H9 (cell line): ENCODE data around the gene HUS1. TPM values are rescaled to one million over a fixed set of nuclear protein-coding genes. Genes with fewer than 3 reads are reported as not detected.

Experiments
- DNase-seq: peaks from one replicate; pipeline ENCODE4 v3.0.0-alpha.2; 2017
- H2AFZ ChIP-seq: one replicate; pipeline ENCODE4 v1.6.1; 2013; ENCODE audit warnings: mild to moderate bottlenecking, low read length, control low read depth, moderate library complexity
- H2AK5ac ChIP-seq: 2 replicates; pipeline ENCODE4 v1.6.1; 2013; ENCODE audit warnings: low read length, control low read depth, mixed read lengths; ENCODE audit not compliant: insufficient read length
- H2BK120ac ChIP-seq: one replicate; pipeline ENCODE4 v1.6.1; 2013; ENCODE audit warnings: low read depth, mild to moderate bottlenecking, low read length, control low read depth, inconsistent platforms; ENCODE audit not compliant: poor library complexity, severe bottlenecking
- H2BK12ac ChIP-seq: 2 replicates; pipeline ENCODE4 v1.6.1; 2013; ENCODE audit warnings: low read length, control low read depth, mixed read lengths, low read depth; ENCODE audit not compliant: insufficient read length
- H2BK15ac ChIP-seq: 2 replicates; pipeline ENCODE4 v1.6.1; 2013; ENCODE audit warnings: low read depth, low read length, control low read depth
- H2BK20ac ChIP-seq: one replicate; pipeline ENCODE4 v1.6.1; 2013; ENCODE audit warnings: low read depth, mild to moderate bottlenecking, low read length, control low read depth, inconsistent platforms; ENCODE audit not compliant: poor library complexity, severe bottlenecking
- H2BK5ac ChIP-seq: 2 replicates; pipeline ENCODE4 v1.6.1; 2013; ENCODE audit warnings: low read length, control low read depth, mixed read lengths; ENCODE audit not compliant: insufficient read length
- H3K14ac ChIP-seq: 2 replicates; pipeline ENCODE4 v1.6.1; 2013; ENCODE audit warnings: low read length, control low read depth; ENCODE audit not compliant: insufficient read depth
- H3K18ac ChIP-seq: 2 replicates; pipeline ENCODE4 v1.6.1; 2013; ENCODE audit warnings: low read depth, mild to moderate bottlenecking, mixed read lengths, low read length, control low read depth; ENCODE audit not compliant: insufficient read length
- H3K23ac ChIP-seq: 2 replicates; pipeline ENCODE4 v1.6.1; 2013; ENCODE audit warnings: low read length, control low read depth, mixed read lengths, low read depth; ENCODE audit not compliant: insufficient read length
- H3K23me2 ChIP-seq: 2 replicates; pipeline ENCODE4 v1.6.1; 2013; ENCODE audit warnings: low read depth, mild to moderate bottlenecking, mixed read lengths, low read length, control low read depth; ENCODE audit not compliant: insufficient read length, poor library complexity, severe bottlenecking
- H3K27ac ChIP-seq: 2 replicates; pipeline ENCODE4 v1.5.1; 2013; ENCODE audit warnings: low read length, control low read depth, mixed read lengths, low read depth; ENCODE audit not compliant: insufficient read length
- H3K27me3 ChIP-seq: 2 replicates; pipeline ENCODE4 v1.6.1; 2013; ENCODE audit warnings: low read length, control low read depth, inconsistent platforms; ENCODE audit not compliant: insufficient read depth
- H3K4ac ChIP-seq: 2 replicates; pipeline ENCODE4 v1.6.1; 2013; ENCODE audit warnings: low read depth, mild to moderate bottlenecking, control low read depth, inconsistent platforms, low read length, moderate library complexity
- H3K4me1 ChIP-seq: 2 replicates; pipeline ENCODE4 v1.6.1; 2013; ENCODE audit warnings: low read length, control low read depth, inconsistent platforms; ENCODE audit not compliant: insufficient read depth
- H3K4me2 ChIP-seq: 2 replicates; pipeline ENCODE4 v1.6.1; 2013; ENCODE audit warnings: low read length, control low read depth, mixed read lengths; ENCODE audit not compliant: insufficient read length, insufficient read depth
- H3K56ac ChIP-seq: 2 replicates; pipeline ENCODE4 v1.6.1; 2013; ENCODE audit warnings: low read depth, mild to moderate bottlenecking, mixed read lengths, low read length, control low read depth; ENCODE audit not compliant: insufficient read length
- H3K79me1 ChIP-seq: 2 replicates; pipeline ENCODE4 v1.6.1; 2013; ENCODE audit warnings: low read depth, mild to moderate bottlenecking, moderate library complexity, low read length, control low read depth, inconsistent platforms; ENCODE audit not compliant: insufficient read depth, poor library complexity, severe bottlenecking
- H3K79me2 ChIP-seq: 2 replicates; pipeline ENCODE4 v1.6.1; 2013; ENCODE audit warnings: low read length, control low read depth, inconsistent platforms; ENCODE audit not compliant: insufficient read depth
- H3K9ac ChIP-seq: 2 replicates; pipeline ENCODE4 v1.6.1; 2013; ENCODE audit warnings: low read length, control low read depth, mixed read lengths; ENCODE audit not compliant: insufficient read length; ENCODE audit errors: extremely low read depth
- H3K9me3 ChIP-seq: one replicate; pipeline ENCODE4 v1.6.1; 2013; ENCODE audit warnings: low read depth, low read length, inconsistent platforms; ENCODE audit not compliant: control insufficient read depth
- H3T11ph ChIP-seq: one replicate; pipeline ENCODE4 v1.6.1; 2013; ENCODE audit warnings: mild to moderate bottlenecking, low read length, control low read depth, inconsistent platforms
- H4K20me1 ChIP-seq: one replicate; pipeline ENCODE4 v1.6.1; 2013; ENCODE audit not compliant: control insufficient read depth, insufficient read length, insufficient read depth
- H4K5ac ChIP-seq: 2 replicates; pipeline ENCODE4 v1.6.1; 2013; ENCODE audit warnings: low read depth, mild to moderate bottlenecking, mixed read lengths, low read length, control low read depth; ENCODE audit not compliant: insufficient read length
- H4K8ac ChIP-seq: replicated peaks from 2 replicates; pipeline ENCODE4 v1.6.1; 2013; ENCODE audit warnings: low read length, control low read depth, mixed read lengths, low read depth; ENCODE audit not compliant: insufficient read length
- H4K91ac ChIP-seq: 2 replicates; pipeline ENCODE4 v1.6.1; 2013; ENCODE audit warnings: low read depth, mild to moderate bottlenecking, moderate library complexity, mixed read lengths, low read length, control low read depth; ENCODE audit not compliant: insufficient read length
- H3K27ac Mint-ChIP-seq, 3 experiments: 2 replicates in 2 of 3; 3 replicates in 1 of 3; pipeline ENCODE4 v1.8.0; 2020 to 2021; ENCODE audit warnings: mixed read lengths in 3 of 3, mild to moderate bottlenecking in 1 of 3, moderate library complexity in 1 of 3
- H3K27me3 Mint-ChIP-seq: 2 replicates; pipeline ENCODE4 v1.8.0; 2021; ENCODE audit warnings: low read depth, mild to moderate bottlenecking, moderate library complexity, mixed read lengths
- H3K36me3 Mint-ChIP-seq, 3 experiments: 2 replicates in 2 of 3; 3 replicates in 1 of 3; pipeline ENCODE4 v1.8.0; 2020 to 2021; ENCODE audit warnings: low read depth in 3 of 3, mixed read lengths in 3 of 3; ENCODE audit not compliant: insufficient read depth in 1 of 3
- H3K4me1 Mint-ChIP-seq, 2 experiments: 2 replicates each; pipeline ENCODE4 v1.8.0; 2020; ENCODE audit warnings: mixed read lengths in 2 of 2
- H3K4me3 Mint-ChIP-seq, 2 experiments: 2 replicates in 1 of 2; 3 replicates in 1 of 2; pipeline ENCODE4 v1.8.0; 2020 to 2021; ENCODE audit warnings: mild to moderate bottlenecking in 2 of 2, mixed read lengths in 2 of 2, moderate library complexity in 1 of 2
- H3K9me3 Mint-ChIP-seq, 2 experiments: 2 replicates in 1 of 2; 3 replicates in 1 of 2; pipeline ENCODE4 v1.8.0; 2020; ENCODE audit warnings: mild to moderate bottlenecking in 2 of 2, mixed read lengths in 2 of 2, moderate library complexity in 1 of 2
- WGBS: extraction: QIAGEN DNeasy Blood & Tissue Kit; methylation state at CpG from one replicate; pipeline ENCODE4 v1.1.7; 2013; ENCODE audit warnings: missing lambda C conversion rate, low lambda C conversion rate, mixed read lengths; ENCODE audit not compliant: insufficient read length; ENCODE audit errors: extremely low coverage; 5-methylcytosine and 5-hydroxymethylcytosine counted together
- total RNA-seq: library from RNA; stranded (reverse); gene quantifications from 2 replicates; pipeline ENCODE4 v1.2.1, GENCODE V29; 2021
- TF ChIP-seq, protein P1 (sequence below): fragments of 200-600 bp; sonication (generic); conservative IDR thresholded peaks from 3 replicates; pipeline ENCODE4 v1.8.0; 2021; ENCODE audit warnings: antibody characterized with exemption, mild to moderate bottlenecking

HUS1 gene
- total RNA-seq, 1 experiment from 2014 or later, result 43.1 TPM

DNA sequence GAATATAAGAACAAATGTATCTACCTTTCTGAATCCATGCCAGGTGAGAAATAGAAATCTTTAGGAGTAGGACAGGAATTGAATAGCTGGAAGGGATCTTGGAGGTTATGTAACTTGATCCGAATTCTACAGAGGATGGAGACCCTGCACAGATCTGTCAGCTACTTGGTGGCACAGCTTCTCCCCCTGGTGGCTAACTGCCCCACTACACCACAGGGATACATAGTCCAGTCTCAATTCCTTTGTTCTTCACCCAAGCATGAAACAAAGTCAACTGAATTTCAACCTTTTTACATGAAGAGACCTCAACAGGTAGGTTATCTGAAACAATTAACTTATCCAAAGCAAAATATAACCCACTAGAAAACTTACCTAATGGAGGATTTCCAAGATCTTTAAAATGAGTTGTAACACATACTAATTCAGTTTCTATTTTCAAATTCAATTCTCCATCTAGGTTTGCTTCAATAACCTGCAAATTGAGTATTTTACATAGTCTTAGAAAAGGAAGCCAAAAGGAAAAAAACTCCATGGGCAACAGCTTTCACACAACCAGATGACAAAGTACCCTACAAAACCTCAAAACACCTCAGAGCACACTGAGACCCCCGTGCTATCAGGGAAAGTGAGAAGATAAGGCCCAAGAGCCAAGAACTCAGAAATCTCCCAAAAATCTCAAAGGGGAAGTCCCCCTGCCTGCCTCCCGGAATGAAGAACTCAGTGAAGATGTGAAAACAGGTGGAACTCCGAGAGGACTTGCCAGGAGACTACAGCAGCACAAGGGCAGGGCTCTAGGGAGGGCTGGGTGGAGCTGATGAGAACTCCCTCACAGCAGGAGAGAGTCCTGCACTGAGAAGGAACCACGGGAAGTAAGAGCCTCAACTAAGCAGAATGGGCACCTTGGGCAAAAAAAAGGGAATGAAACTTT lies 10.3 kb downstream of the HUS1 start:
- no peak overlapping the region for H4K8ac ChIP-seq
- no peaks in the 10 kb centered on the region for H3K9me3 ChIP-seq
- no peak overlapping the region for H3K23ac ChIP-seq
- H4K5ac ChIP-seq, result no peak overlapping the region
- no peaks in the 10 kb centered on the region for H3K27me3 Mint-ChIP-seq
- H3K4me3 Mint-ChIP-seq, result no peak overlapping the region
- no peaks in the 10 kb centered on the region for H3K79me1 ChIP-seq
- peak; percentile 76 for DNase-seq
- no CpG with 5 or more reads among the region's 5 CpGs for WGBS
- peak overlapping the region in 2 of 3 experiments; percentile 43 to 59; a peak in 2 of 7 replicates for H3K27ac Mint-ChIP-seq
- H3K23me2 ChIP-seq, result no peaks in the 10 kb centered on the region
- no peak overlapping the region for H3K27ac ChIP-seq
- peaks cover 52 to 90% (median 81%) of the 10 kb centered on the region in 3 experiments for H3K36me3 Mint-ChIP-seq
- H2BK15ac ChIP-seq, result no peak overlapping the region
- no peaks in the 10 kb centered on the region for H4K20me1 ChIP-seq
- H3K9me3 Mint-ChIP-seq, result no peaks in the 10 kb centered on the region; a peak in 1 of 5 replicates
- H2BK120ac ChIP-seq, result no peak overlapping the region
- TF ChIP-seq, protein P1, sequence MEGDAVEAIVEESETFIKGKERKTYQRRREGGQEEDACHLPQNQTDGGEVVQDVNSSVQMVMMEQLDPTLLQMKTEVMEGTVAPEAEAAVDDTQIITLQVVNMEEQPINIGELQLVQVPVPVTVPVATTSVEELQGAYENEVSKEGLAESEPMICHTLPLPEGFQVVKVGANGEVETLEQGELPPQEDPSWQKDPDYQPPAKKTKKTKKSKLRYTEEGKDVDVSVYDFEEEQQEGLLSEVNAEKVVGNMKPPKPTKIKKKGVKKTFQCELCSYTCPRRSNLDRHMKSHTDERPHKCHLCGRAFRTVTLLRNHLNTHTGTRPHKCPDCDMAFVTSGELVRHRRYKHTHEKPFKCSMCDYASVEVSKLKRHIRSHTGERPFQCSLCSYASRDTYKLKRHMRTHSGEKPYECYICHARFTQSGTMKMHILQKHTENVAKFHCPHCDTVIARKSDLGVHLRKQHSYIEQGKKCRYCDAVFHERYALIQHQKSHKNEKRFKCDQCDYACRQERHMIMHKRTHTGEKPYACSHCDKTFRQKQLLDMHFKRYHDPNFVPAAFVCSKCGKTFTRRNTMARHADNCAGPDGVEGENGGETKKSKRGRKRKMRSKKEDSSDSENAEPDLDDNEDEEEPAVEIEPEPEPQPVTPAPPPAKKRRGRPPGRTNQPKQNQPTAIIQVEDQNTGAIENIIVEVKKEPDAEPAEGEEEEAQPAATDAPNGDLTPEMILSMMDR, result peak; percentile 93
- no peak overlapping the region for H3K4me2 ChIP-seq
- no peak overlapping the region for H2BK5ac ChIP-seq
- H3K9ac ChIP-seq, result no peak overlapping the region
- no peak overlapping the region for H2BK20ac ChIP-seq
- no peak overlapping the region for H4K91ac ChIP-seq
- H3K4me1 Mint-ChIP-seq, result peaks cover 8 to 11% of the 10 kb centered on the region in 2 experiments
- no peaks in the 10 kb centered on the region for H3K79me2 ChIP-seq
- no peak overlapping the region for H2BK12ac ChIP-seq
- H2AFZ ChIP-seq, result no peak overlapping the region
- no peaks in the 10 kb centered on the region for H3K4me1 ChIP-seq
- H3K56ac ChIP-seq, result no peak overlapping the region
- no peak overlapping the region for H2AK5ac ChIP-seq
- H3K14ac ChIP-seq, result no peak overlapping the region
- H3K18ac ChIP-seq, result no peak overlapping the region
- no peaks in the 10 kb centered on the region for H3K27me3 ChIP-seq
- no peak overlapping the region for H3K4ac ChIP-seq
- H3T11ph ChIP-seq, result no peak overlapping the region
